ENCODE measurements around the gene ACVRL1. TPM values are rescaled to one million over a fixed set of nuclear protein-coding genes. Genes with fewer than 3 reads are reported as not detected.
A peak's percentile ranks its signal among the peaks of the same experiment; 100 is the strongest.

The ACVRL1 gene
- total and polyA plus RNA-seq, 9 of the 15 experiments (the other 6 are each of a cell fraction or from before 2014, with no cell fraction given) = 0.07 to 1.4 (median 0.30) TPM

GRCh38 chr12:51886021-51886710, 21.1 kb upstream of the ACVRL1 start:
- in situ Hi-C loops (cut with MboI) = no loop called here
- TF ChIP-seq SREBF2 (CRISPR knock-in tag; IDR thresholded peaks at IDR 0.05) (no peak), MTA1 (IDR thresholded peaks at IDR 0.05; ENCODE audit: borderline replicate concordance) (no peak), ZNF184 (CRISPR knock-in tag; IDR thresholded peaks at IDR 0.05) (no peak), SRF (CRISPR knock-in tag; IDR thresholded peaks at IDR 0.05) (no peak), HNRNPH1 (optimal IDR thresholded peaks at IDR 0.05; ENCODE audit: low read depth, low read length) (no peak), E2F5 (CRISPR knock-in tag; IDR thresholded peaks at IDR 0.05) (no peak)
- TF ChIP-seq, protein P1, sequence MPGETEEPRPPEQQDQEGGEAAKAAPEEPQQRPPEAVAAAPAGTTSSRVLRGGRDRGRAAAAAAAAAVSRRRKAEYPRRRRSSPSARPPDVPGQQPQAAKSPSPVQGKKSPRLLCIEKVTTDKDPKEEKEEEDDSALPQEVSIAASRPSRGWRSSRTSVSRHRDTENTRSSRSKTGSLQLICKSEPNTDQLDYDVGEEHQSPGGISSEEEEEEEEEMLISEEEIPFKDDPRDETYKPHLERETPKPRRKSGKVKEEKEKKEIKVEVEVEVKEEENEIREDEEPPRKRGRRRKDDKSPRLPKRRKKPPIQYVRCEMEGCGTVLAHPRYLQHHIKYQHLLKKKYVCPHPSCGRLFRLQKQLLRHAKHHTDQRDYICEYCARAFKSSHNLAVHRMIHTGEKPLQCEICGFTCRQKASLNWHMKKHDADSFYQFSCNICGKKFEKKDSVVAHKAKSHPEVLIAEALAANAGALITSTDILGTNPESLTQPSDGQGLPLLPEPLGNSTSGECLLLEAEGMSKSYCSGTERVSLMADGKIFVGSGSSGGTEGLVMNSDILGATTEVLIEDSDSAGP (CRISPR knock-in tag; IDR thresholded peaks at IDR 0.05) = no peak
- TF ChIP-seq, protein P2, sequence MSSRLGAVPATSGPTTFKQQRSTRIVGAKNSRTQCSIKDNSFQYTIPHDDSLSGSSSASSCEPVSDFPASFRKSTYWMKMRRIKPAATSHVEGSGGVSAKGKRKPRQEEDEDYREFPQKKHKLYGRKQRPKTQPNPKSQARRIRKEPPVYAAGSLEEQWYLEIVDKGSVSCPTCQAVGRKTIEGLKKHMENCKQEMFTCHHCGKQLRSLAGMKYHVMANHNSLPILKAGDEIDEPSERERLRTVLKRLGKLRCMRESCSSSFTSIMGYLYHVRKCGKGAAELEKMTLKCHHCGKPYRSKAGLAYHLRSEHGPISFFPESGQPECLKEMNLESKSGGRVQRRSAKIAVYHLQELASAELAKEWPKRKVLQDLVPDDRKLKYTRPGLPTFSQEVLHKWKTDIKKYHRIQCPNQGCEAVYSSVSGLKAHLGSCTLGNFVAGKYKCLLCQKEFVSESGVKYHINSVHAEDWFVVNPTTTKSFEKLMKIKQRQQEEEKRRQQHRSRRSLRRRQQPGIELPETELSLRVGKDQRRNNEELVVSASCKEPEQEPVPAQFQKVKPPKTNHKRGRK (tag; IDR thresholded peaks at IDR 0.05) = no peak
- TF ChIP-seq, protein P3, sequence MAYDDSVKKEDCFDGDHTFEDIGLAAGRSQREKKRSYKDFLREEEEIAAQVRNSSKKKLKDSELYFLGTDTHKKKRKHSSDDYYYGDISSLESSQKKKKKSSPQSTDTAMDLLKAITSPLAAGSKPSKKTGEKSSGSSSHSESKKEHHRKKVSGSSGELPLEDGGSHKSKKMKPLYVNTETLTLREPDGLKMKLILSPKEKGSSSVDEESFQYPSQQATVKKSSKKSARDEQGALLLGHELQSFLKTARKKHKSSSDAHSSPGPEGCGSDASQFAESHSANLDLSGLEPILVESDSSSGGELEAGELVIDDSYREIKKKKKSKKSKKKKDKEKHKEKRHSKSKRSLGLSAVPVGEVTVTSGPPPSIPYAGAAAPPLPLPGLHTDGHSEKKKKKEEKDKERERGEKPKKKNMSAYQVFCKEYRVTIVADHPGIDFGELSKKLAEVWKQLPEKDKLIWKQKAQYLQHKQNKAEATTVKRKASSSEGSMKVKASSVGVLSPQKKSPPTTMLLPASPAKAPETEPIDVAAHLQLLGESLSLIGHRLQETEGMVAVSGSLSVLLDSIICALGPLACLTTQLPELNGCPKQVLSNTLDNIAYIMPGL (CRISPR knock-in tag; IDR thresholded peaks at IDR 0.05) = no peak
- TF ChIP-seq, protein P4, sequence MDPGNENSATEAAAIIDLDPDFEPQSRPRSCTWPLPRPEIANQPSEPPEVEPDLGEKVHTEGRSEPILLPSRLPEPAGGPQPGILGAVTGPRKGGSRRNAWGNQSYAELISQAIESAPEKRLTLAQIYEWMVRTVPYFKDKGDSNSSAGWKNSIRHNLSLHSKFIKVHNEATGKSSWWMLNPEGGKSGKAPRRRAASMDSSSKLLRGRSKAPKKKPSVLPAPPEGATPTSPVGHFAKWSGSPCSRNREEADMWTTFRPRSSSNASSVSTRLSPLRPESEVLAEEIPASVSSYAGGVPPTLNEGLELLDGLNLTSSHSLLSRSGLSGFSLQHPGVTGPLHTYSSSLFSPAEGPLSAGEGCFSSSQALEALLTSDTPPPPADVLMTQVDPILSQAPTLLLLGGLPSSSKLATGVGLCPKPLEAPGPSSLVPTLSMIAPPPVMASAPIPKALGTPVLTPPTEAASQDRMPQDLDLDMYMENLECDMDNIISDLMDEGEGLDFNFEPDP (CRISPR knock-in tag; IDR thresholded peaks at IDR 0.05) = no peak
- TF ChIP-seq, protein P5, sequence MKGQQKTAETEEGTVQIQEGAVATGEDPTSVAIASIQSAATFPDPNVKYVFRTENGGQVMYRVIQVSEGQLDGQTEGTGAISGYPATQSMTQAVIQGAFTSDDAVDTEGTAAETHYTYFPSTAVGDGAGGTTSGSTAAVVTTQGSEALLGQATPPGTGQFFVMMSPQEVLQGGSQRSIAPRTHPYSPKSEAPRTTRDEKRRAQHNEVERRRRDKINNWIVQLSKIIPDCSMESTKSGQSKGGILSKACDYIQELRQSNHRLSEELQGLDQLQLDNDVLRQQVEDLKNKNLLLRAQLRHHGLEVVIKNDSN (CRISPR knock-in tag; IDR thresholded peaks at IDR 0.05) = peak; percentile 79

More at GRCh38 chr12:51886021-51886710, 21.1 kb upstream of the ACVRL1 start:
- Histone ChIP-seq H3K36me3 (ENCODE audit: control insufficient read depth, insufficient read depth, low read length) (no peaks in the 10 kb centered on the region), H3K79me2 (ENCODE audit: control insufficient read depth, insufficient read depth, low read length) (no peaks in the 10 kb centered on the region), H3K9me3 (replicated peaks; ENCODE audit: control insufficient read depth, insufficient read depth, low read depth, low read length) (0 out of 2 replicates have a peak, but pooled peaks cover 2% of the 10 kb centered on the region), H3K4me3 (no peak overlapping the region), H3K9me1 (ENCODE audit: control insufficient read depth, insufficient read depth, low read length) (no peaks in the 10 kb centered on the region), H3K4me2 (ENCODE audit: insufficient read depth, low read length) (peak overlapping the region; percentile 34), H4K20me1 (replicated peaks; ENCODE audit: control insufficient read depth, insufficient read depth, low read length) (no peaks in the 10 kb centered on the region), H3K27ac (ENCODE audit: extremely low read depth, low read depth, low read length) (peak overlapping the region; percentile 63; the same call in 2 of the 3 replicates), H2AFZ (ENCODE audit: low read depth, low read length) (peak overlapping the region; percentile 74), H3K27me3 (ENCODE audit: control insufficient read depth in 2 of 2, insufficient read depth in 2 of 2, low read length in 2 of 2) (no peaks in the 10 kb centered on the region), H3K4me1 (replicated peaks in 1 of 2; ENCODE audit: control insufficient read depth in 2 of 2, insufficient read depth in 2 of 2, low read length in 2 of 2) (peaks cover 30 to 31% of the 10 kb centered on the region in 2 experiments), H3K9ac (ENCODE audit: insufficient read depth in 1 of 2, low read depth in 2 of 2, low read length in 2 of 2) (no peak overlapping the region)
- peak; percentile 48 for FAIRE-seq
- BruUV-seq (replicated peaks) = no TSS peak
- WGBS (ENCODE audit: insufficient coverage, low coverage, missing lambda C conversion rate) = 54% methylated on average over 10 of the region's 10 CpGs
- POLR2A ChIA-PET = interaction anchor here (0.6 to 1.2 kb wide), 4 partner anchors 11 to 1119 kb away, joined by 3 to 4 read pairs (median 3); no protein-coding TSS in a partner anchor
- CTCF ChIA-PET (ENCODE audit: low intra/inter-chr PET ratio) = no interaction called here
- peak; percentile 64 for ATAC-seq
- intact Hi-C loops (cut with micrococcal nuclease) = no loop called here
- peak in 3 of 4 experiments; percentile 34 to 53 (median 46) for DNase-seq (ENCODE audit: extremely low read depth in 1 of 4, low spot score in 3 of 4)
